PC-9 (cell line): ENCODE results near the gene GID8. TPM values are rescaled to one million over a fixed set of nuclear protein-coding genes. Genes with fewer than 3 reads are reported as not detected.

Source experiments
- BruUV-seq: library from RNA; stranded (reverse); fragments of 400-500 nt; replicated peaks from 2 replicates; lab custom pipeline; 2021; lab: Mats Ljungman, UMichigan
- CTCF ChIA-PET: fragments of 300-600 bp; sonication (Branson Sonifier 250); formaldehyde crosslinking; loops from one replicate; lab custom pipeline; 2022; ENCODE audit warnings: antibody characterized with exemption; lab: Charles Lee
- POLR2A ChIA-PET: fragments of 300-600 bp; sonication (Branson Sonifier 250); formaldehyde crosslinking; loops from one replicate; lab custom pipeline; 2022; ENCODE audit warnings: antibody characterized with exemption; ENCODE audit not compliant: unreplicated experiment; lab: Charles Lee
- DNase-seq, 2 experiments: peaks; one replicate each; pipeline versions ENCODE4 v3.0.0 to v3.0.0-alpha.2; 2015 to 2022; ENCODE audit warnings: mixed read lengths in 1 of 2
- H2AFZ ChIP-seq: fragments of 200-600 bp; sonication (generic); 2 replicates; pipeline ENCODE4 v1.8.1; 2017; ENCODE audit warnings: antibody characterized with exemption
- H3F3A ChIP-seq: fragments of 200-600 bp; sonication (generic); 2 replicates; pipeline ENCODE4 v1.8.1; 2017; ENCODE audit warnings: antibody characterized with exemption, mild to moderate bottlenecking, low read depth; ENCODE audit not compliant: insufficient read depth
- H3K27ac ChIP-seq: fragments of 200-600 bp; sonication (generic); 2 replicates; pipeline ENCODE4 v1.6.1; 2016; ENCODE audit warnings: mixed run types
- H3K27me3 ChIP-seq: fragments of 200-600 bp; sonication (generic); 2 replicates; pipeline ENCODE4 v1.6.1; 2016; ENCODE audit warnings: low read depth, mixed run types; ENCODE audit not compliant: insufficient read depth
- H3K36me3 ChIP-seq: fragments of 200-600 bp; sonication (generic); 2 replicates; pipeline ENCODE4 v1.6.1; 2016; ENCODE audit warnings: low read depth, mixed run types
- H3K4me1 ChIP-seq: fragments of 200-600 bp; sonication (generic); replicated peaks from 2 replicates; pipeline ENCODE4 v1.6.1; 2016; ENCODE audit warnings: mixed run types; ENCODE audit not compliant: insufficient read depth
- H3K4me2 ChIP-seq: fragments of 200-600 bp; sonication (generic); 2 replicates; pipeline ENCODE4 v1.6.1; 2017; ENCODE audit warnings: mixed run types
- H3K4me3 ChIP-seq: fragments of 200-600 bp; sonication (generic); 2 replicates; pipeline ENCODE4 v1.6.1; 2016; ENCODE audit warnings: mixed run types
- H3K79me2 ChIP-seq: fragments of 200-600 bp; sonication (generic); 2 replicates; pipeline ENCODE4 v1.6.1; 2017; ENCODE audit warnings: low read depth, mixed run types
- H3K9me2 ChIP-seq: fragments of 200-600 bp; sonication (generic); 2 replicates; pipeline ENCODE4 v1.8.1; 2017; ENCODE audit warnings: mild to moderate bottlenecking; ENCODE audit not compliant: insufficient read depth
- H3K9me3 ChIP-seq: fragments of 200-600 bp; sonication (generic); 2 replicates; pipeline ENCODE4 v1.8.1; 2016; ENCODE audit warnings: low read depth; ENCODE audit not compliant: insufficient read depth
- H4K20me1 ChIP-seq: fragments of 200-600 bp; sonication (generic); 2 replicates; pipeline ENCODE4 v1.8.1; 2017; ENCODE audit not compliant: insufficient read depth
- EZH2 ChIP-seq: fragments of 200-600 bp; sonication (generic); IDR thresholded peaks from 2 replicates; pipeline ENCODE4 v1.8.0; 2017; ENCODE audit warnings: antibody characterized with exemption, low read depth
- intact Hi-C: fragments of 100-400 bp; cut with micrococcal nuclease; formaldehyde crosslinking; loops from one replicate; pipeline ENCODE4 v1.10.0; 2022; ENCODE audit not compliant: unreplicated experiment
- total RNA-seq: library from RNA; stranded (reverse); gene quantifications from 2 replicates; pipeline ENCODE4 v1.2.3, GENCODE V29; 2021
- TF ChIP-seq, protein P1 (sequence below): fragments of 200-600 bp; sonication (generic); conservative IDR thresholded peaks from 2 replicates; pipeline ENCODE4 v1.6.1; 2017; ENCODE audit warnings: mixed run types, antibody characterized with exemption, mild to moderate bottlenecking, moderate library complexity

Gene GID8
- total RNA-seq, 1 experiment from 2014 or later = 45.7 TPM

DNA sequence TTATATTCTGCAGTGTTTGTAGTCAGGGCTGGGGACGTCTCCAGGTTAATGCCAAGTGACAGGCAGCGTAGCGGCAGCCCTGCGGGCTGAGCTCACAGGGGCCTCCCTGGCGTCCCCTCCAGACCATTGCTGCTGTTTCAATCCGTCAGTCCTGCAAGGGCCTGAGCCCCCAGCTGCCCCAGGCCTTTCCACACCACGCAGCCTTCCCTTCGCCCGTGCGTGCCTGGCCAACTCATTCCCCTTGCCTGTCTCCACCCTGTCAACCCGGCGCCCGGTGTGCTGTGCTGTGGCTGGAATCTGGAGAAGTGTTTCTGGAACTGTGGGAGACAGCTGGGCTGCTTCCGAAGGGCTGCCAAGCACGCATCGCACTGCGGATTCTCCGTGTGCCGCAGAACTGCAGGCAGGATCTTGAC lies 56.9 kb downstream of the GID8 start:
- Histone ChIP-seq H3K79me2 (no peaks in the 10 kb centered on the region), H3K4me3 (no peak overlapping the region), H3K36me3 (no peaks in the 10 kb centered on the region), H3K27me3 (peaks cover 94% of the 10 kb centered on the region), H3F3A (no peaks in the 10 kb centered on the region), H3K9me2 (no peaks in the 10 kb centered on the region), H3K9me3 (no peaks in the 10 kb centered on the region), H2AFZ (no peak overlapping the region), H4K20me1 (no peaks in the 10 kb centered on the region), H3K27ac (no peak overlapping the region), H3K4me2 (no peak overlapping the region), H3K4me1 (no peaks in the 10 kb centered on the region)
- intact Hi-C loops = no loop called here
- no peak for TF ChIP-seq EZH2
- TF ChIP-seq, protein P1, sequence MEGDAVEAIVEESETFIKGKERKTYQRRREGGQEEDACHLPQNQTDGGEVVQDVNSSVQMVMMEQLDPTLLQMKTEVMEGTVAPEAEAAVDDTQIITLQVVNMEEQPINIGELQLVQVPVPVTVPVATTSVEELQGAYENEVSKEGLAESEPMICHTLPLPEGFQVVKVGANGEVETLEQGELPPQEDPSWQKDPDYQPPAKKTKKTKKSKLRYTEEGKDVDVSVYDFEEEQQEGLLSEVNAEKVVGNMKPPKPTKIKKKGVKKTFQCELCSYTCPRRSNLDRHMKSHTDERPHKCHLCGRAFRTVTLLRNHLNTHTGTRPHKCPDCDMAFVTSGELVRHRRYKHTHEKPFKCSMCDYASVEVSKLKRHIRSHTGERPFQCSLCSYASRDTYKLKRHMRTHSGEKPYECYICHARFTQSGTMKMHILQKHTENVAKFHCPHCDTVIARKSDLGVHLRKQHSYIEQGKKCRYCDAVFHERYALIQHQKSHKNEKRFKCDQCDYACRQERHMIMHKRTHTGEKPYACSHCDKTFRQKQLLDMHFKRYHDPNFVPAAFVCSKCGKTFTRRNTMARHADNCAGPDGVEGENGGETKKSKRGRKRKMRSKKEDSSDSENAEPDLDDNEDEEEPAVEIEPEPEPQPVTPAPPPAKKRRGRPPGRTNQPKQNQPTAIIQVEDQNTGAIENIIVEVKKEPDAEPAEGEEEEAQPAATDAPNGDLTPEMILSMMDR = no peak
- DNase-seq = no peak
- no TSS peak for BruUV-seq
- POLR2A ChIA-PET = no interaction called here
- CTCF ChIA-PET = no interaction called here

DNA sequence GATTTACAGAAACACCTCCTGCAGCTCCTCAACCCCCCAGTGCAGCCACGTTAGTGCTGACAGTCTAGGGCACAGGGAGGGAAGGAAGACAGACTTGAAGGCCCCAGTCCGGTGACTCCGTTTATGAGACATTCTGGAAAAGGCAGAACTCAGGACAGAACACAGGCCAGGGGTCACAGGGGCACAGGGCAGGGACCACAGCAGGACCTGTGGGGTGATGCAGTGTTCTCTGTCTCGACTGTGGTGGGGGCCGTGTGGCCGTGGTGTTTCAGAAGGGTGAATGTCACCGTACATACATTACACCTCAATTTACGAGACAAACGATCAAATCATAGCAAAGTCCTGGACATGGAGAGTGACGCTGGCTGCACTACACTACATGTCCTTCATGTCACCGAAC lies 57.5 kb downstream of the GID8 start:
- H3K27me3 ChIP-seq = peaks cover 95% of the 10 kb centered on the region
- ChIA-PET CTCF (no interaction called here), POLR2A (no interaction called here)
- no peaks in the 10 kb centered on the region for H3K9me3 ChIP-seq
- TF ChIP-seq, protein P1 = no peak
- TF ChIP-seq EZH2 = no peak
- H3F3A ChIP-seq = no peaks in the 10 kb centered on the region
- no peaks in the 10 kb centered on the region for H4K20me1 ChIP-seq
- no peak overlapping the region for H2AFZ ChIP-seq
- intact Hi-C loops = no loop called here
- no peak overlapping the region for H3K4me3 ChIP-seq
- H3K27ac ChIP-seq = no peak overlapping the region
- no peaks in the 10 kb centered on the region for H3K4me1 ChIP-seq
- BruUV-seq = no TSS peak
- H3K36me3 ChIP-seq = no peaks in the 10 kb centered on the region
- H3K9me2 ChIP-seq = no peaks in the 10 kb centered on the region
- H3K79me2 ChIP-seq = no peaks in the 10 kb centered on the region
- no peak overlapping the region for H3K4me2 ChIP-seq
- no peak for DNase-seq

DNA sequence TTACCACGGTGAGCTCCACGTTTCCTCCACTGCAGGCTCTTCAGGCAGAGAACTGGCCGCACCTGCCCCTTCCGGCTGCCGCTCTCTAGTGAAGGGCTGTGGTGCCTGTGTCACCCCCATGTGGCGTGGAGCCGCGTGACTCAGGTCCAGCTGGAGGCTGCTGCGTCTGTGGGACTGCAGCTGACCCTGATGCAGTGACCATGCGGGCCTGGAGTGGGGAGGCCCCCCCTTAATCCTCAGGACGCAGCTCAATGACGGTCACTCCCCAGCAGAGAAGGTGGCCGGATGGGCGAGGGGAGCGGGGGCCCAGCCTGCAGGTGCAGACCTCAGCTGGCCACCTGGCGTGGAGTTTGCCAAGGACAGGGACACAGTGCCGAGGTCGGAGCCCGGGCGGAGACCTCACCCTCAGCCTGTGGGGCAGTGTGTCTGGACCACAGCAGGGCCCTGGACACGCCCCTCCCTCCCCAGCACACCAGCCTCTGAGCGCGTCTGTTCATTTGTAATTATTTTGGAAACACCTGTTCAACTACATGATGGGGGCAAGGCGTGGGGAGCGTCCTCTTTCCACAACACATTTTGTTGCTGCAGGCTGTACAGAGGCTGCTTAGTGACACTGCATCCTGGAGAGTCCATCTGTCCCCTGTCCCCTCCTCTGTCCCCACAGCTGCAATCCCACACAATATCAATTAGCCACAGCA lies 58.1 kb downstream of the GID8 start:
- no peak overlapping the region for H2AFZ ChIP-seq
- intact Hi-C loops = no loop called here
- H3K79me2 ChIP-seq = no peaks in the 10 kb centered on the region
- CTCF ChIA-PET = interaction anchor here (0.7 kb wide), 1 partner anchor 258 kb away, joined by 4 read pairs; no protein-coding TSS in a partner anchor
- H3K27me3 ChIP-seq = peaks cover 95% of the 10 kb centered on the region
- H3K9me3 ChIP-seq = no peaks in the 10 kb centered on the region
- H4K20me1 ChIP-seq = no peaks in the 10 kb centered on the region
- H3K27ac ChIP-seq = no peak overlapping the region
- TF ChIP-seq EZH2 = no peak
- TF ChIP-seq, protein P1 = no peak
- no peak for DNase-seq
- POLR2A ChIA-PET = no interaction called here
- H3K36me3 ChIP-seq = no peaks in the 10 kb centered on the region
- no peak overlapping the region for H3K4me3 ChIP-seq
- BruUV-seq = no TSS peak
- H3K4me1 ChIP-seq = no peaks in the 10 kb centered on the region
- H3K9me2 ChIP-seq = no peaks in the 10 kb centered on the region
- no peaks in the 10 kb centered on the region for H3F3A ChIP-seq
- no peak overlapping the region for H3K4me2 ChIP-seq
